Skeletal muscle cell (primary cell): ENCODE results near the gene GRIFIN.
"Not testable (repeated sequence)": the region's sequence is repeated elsewhere in the genome, so short reads cannot be mapped to it uniquely, and the experiment has no call there.

Source experiments
- DNase-seq: peaks from one replicate; pipeline ENCODE4 v3.0.0-alpha.2; 2010; ENCODE audit warnings: low read depth
- H3K4me3 ChIP-seq: 2 replicates; pipeline ENCODE4 v1.5.1; 2011; ENCODE audit warnings: low read depth, mild to moderate bottlenecking, control low read depth, low read length, moderate library complexity

Gene GRIFIN

DNA sequence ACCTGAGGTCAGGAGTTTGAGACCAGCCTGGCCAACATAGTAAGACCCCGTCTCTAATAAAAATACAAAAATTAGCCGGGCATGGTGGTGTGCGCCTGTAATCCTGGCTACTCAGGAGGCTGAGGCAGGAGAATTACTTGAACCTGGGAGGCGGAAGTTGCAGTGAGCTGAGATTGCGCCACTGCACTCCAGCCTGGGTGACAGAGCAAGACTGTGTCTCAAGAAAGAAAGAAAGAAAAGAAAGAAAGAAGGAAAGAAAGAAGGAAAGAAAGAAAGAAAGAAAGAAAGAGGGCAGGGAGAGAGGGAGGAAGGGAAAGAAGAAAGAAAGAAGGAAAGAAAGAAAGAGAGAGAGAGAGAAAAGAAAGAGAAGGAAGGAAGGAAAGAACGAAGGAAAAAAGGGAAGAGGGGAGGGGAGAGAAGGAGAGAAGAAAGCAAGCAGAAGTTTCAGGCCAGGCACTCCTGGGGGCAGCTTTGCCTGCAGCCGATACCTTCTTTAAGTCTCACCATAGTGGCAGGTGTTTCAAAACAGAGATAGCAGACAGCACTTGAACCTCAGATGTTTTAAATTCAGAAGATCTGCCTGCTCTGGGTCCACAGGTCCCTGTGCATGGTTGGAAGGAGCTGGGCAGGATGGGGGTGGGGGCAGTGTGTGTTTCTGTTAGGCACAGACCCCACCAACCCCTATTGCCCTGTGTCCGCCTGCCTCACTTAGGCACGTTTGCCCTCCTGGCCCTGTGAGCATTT, 6.6 kb downstream of the GRIFIN start:
- H3K4me3 ChIP-seq, DNase-seq: not testable (repeated sequence)

DNA sequence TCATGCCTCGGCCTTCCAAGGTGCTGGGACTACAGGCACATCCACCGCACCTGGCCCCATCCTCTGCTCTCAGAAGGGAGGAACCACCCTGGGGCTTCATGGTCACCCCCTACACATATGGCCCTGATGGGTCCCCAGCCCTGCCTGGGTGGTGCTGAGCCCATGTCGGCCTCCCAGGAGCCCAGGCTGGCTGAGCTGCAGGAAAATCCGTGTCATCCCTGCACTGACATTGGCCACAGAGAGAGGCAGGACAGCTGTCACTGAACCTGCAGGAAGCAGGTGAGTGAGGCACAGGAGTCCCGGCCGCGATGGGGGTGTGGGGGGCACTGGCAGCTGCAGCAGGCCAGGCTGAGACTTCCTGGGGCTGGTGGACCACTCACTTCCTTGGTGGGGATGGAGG, 8.0 kb downstream of the GRIFIN start:
- DNase-seq, result no peak
- no peak overlapping the region for H3K4me3 ChIP-seq

DNA sequence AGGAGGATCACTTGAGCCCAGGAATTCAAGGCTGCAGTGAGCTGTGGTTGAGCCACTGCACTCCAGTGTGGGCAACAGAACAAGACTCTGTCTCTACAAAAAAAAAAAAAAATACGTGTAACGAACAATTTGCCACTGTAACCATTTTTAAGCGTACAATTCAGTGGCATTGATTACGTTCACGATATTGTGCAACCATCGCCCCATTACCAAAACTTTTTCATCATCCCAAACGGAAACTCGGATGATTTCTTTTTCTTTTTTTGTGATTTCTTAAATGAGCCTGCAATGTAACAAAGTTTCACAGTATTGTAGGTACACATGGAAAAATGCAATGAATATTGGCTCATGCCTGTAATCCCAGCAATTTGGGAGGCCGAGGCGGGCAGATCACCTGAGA, 9.5 kb downstream of the GRIFIN start:
- H3K4me3 ChIP-seq, result no peak overlapping the region
- no peak for DNase-seq

DNA sequence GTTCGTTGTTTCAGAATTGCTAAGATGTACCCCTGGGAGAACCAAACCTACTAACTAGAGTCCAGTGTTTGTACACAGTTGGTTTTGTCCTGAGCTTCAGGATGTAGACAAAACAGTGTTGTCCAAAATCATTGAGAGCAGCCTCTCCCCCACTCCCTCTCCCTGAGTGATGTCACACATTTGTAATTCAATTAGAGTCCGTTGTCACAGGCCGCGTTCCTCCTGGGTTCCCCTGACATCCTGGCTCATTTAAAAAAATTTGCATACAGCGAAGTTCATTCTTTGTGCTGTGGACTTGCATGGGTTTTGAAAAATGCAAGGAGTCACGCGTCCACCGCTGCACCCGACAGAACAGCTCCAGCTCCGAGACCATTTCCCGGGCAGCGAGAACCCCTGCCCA, 10.3 kb downstream of the GRIFIN start:
- no peak for DNase-seq
- H3K4me3 ChIP-seq, result no peak overlapping the region

DNA sequence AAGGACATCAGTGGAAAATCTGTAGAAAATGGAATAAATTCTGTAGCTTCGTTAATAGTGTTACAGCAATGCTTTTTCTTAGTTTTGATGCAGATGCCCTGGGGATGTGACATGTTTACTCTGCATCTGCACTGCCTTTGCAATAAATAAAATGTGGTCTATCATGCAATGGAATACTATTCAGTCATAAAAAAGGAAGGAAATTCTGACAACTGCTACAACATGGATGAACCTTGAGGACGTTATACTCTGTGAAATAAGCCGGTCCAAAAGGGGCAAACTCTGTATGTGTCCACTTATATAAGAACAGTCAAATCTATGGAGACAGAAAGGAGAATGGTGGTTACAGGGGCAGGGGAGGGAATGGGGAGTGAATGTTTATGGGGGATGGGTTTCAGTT, 13.5 kb downstream of the GRIFIN start:
- no peak overlapping the region for H3K4me3 ChIP-seq
- DNase-seq, result no peak

DNA sequence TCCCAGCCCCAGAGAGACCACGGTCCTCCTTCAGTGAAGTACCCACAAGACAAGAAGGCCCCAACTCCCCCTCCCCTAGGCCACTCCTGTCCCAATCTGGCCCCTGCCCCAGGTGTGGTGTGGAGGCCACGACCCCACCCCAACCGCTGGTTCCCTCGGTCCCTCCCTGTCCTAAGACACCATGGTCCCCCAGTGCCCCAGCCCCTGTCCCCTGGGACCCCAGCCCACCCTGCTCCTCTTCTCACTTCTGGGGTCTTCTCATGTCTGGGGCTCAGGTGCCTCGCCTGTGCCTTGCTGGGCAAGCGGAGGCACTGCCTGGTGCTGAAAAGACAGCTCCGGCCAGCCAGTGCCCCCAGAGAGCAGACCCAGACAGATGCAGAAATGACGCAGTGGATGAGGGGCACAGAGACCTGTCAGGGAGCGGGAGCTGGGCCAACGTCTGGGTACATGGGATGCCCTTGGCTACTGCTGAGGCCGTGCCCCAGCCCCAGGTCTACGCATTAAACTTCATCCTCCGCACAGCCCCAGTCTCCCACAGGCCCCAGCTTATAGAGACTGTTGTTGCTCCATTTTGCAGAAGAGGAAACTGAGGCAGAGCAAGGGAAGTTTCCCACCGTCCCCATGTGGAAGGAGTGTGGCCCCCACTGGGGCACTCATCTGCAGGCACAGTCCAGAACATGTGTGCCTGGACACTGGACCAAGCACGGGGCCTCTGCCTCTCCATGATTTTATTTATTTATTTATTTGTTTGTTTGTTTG, 14.8 kb downstream of the GRIFIN start:
- DNase-seq, result no peak
- H3K4me3 ChIP-seq, result no peak overlapping the region

DNA sequence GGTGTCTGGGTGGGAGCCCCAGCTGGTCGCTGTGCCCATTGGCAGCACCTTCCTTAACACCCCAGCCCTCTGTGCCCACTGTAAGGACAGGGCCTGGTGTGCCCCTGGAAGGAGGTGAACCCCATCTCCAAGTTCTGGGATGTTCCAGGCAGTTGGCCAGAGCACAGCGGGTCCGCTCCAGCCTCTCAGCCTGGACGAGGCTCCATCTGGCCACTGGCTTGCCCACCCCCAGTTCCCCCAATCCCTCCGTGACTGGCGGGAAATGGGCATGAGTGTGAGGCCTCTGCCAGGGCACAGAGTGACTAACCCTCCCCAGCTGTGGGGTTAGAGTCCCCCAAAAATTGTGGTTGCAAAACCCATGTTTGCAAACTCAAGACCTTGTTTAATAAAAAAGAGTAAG, 15.6 kb downstream of the GRIFIN start:
- no peak overlapping the region for H3K4me3 ChIP-seq
- DNase-seq, result no peak

DNA sequence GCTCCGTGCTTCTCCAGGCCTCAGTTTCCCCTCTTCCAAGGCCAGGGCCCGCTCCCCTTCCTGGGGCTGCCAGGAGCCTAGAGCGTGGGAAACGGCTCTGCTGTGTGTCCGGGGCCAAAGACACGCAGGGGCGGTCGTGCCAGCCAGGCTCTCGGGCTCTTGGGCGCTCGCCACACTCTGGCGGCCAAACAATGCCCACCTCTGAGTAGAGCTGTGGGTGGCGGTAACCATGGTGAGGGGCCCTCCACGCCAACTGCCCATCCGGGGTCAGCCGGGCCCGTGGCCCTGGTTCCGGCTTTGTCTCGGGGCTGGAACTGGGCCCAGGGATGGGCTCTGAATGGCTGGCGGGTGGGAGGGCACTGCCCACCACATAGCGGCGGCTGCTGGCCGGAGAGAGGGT, 16.0 kb downstream of the GRIFIN start:
- no peak for DNase-seq
- H3K4me3 ChIP-seq, result no peak overlapping the region

DNA sequence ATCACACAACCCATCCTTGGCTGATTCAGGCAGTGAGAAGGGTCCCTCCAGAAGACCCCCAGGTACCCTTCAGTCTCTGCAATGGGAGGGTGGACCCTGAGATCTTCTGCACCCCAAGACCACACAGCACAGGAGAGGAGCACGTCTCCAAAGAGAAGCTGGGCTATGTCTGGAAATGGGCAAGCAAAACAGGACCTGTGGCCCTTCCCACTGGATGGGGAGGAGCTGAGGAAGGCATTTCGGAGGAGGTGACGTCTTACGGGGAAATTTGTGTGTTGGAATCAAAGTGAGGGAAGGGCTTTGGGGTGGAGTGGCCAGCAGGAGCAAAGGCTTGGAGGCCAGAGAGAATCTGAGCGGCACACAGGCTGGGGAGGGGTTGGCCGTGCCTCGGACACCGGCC, 16.5 kb downstream of the GRIFIN start:
- DNase-seq, result no peak
- H3K4me3 ChIP-seq, result no peak overlapping the region

DNA sequence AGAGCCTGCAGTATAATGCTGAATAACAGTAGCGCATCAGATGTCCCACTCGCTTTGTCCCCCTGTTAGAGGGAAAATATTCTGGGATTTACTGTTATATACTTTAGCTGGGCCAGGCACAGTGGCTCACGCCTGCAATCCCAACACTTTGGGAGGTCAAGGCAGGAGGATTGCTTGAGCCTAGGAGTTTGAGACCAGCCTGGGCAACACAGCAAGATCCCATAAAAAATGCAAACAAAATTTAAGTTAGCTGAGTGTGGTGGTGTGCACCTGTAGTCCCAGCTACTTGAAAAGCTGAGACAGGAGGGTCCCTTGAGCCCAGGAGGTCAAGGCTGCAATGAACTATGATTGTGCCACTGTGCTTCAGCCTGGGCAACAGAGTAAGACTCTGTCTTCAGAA, 22.3 kb downstream of the GRIFIN start:
- H3K4me3 ChIP-seq, DNase-seq: not testable (repeated sequence)

DNA sequence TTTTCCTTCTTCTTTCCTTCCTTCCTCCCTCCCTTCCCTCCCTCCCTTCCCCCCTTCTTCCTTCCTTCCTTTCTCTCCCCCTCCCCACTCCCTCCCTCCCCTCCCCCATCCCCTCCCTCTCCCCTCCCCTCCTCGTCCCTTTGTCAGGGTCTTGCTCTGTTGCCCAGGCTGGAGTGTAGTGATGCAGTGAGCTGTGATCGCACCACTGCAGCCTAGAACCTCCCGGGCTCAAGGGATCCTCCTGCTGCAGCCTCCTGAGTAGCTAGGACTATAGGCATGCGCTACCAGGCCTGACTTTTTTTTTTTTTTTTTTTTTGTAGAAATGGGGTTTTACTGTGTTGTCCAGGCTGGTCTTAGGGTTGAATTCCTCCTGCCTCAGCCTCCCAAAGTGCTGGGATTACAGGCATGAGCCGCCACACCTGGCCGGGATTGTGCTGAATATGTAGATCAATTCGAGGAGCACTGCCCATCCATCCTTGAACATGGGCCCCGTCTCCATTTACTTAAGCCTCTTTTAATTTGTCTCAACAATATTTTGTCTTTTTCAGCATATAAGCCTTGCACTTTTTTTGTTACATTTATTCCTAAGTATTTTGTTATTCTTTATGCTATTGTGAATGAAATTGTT, 23.4 kb downstream of the GRIFIN start:
- no peak for DNase-seq
- H3K4me3 ChIP-seq, result no peak overlapping the region

DNA sequence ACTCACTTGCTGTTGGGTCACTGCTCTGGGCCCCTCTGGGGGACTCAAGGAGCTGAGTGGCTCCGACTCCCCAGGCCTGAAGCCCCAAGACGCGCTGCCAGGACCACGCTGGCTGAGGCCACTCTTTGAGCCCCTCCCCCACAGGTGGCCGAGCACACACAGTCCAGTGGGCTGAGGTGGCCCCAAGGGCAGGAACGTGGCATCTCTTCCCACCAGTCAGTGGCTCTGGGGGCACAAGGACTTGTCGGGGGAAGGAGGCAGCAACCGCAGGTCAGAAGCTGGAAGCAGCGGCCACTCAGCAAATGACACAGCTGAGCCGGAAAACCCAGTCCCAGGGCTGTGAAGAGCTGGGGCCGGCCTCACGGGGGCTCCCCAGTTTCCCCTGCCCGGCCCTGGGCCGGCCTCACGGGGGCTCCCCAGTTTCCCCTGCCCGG, 24.1 kb downstream of the GRIFIN start:
- no peak overlapping the region for H3K4me3 ChIP-seq
- DNase-seq, result no peak

DNA sequence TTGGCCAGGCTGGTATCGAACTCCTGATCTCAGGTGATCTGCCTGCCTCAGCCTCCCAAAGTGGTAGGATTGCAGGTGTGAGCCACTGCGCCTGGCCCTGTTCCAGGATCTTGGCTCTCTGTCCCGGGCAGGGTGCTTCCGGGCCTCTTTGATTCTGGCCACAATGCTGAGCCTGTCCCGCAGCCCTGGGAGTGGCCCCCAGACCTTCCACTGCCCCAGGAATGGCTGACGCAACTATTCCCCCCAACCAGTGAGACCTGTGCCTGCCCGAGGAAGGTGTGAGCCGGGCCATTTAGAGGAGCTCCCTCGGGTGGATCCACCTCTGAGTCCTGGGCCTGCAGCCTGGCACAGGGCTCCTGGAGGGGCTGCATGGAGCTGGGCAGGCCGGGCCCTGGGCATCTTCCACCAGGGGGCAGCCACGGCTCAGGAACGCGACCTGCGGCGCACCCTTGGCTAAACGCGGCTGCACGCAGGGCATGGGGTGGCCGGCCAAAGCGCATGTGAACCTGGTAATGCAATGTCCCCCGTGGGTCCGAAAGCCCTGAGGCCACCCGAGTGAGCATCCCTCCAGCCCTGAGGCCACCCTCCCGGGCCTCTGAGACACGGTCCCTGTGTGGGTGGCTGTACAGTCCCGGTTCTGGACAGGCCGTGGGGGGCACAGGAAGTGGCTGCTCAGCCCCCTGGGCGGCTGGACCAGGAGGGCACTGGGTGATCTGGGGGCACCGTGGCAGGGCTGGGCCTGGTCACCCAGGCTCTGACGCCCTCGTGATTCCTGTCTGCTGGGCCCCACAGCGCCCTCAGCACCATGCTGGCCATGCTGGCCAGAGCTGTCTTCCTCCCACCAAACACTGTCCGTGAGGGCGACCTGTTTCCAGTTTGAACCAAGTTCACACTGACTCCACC, 24.8 kb downstream of the GRIFIN start:
- peak; percentile 14 for DNase-seq
- H3K4me3 ChIP-seq, result no peak overlapping the region

DNA sequence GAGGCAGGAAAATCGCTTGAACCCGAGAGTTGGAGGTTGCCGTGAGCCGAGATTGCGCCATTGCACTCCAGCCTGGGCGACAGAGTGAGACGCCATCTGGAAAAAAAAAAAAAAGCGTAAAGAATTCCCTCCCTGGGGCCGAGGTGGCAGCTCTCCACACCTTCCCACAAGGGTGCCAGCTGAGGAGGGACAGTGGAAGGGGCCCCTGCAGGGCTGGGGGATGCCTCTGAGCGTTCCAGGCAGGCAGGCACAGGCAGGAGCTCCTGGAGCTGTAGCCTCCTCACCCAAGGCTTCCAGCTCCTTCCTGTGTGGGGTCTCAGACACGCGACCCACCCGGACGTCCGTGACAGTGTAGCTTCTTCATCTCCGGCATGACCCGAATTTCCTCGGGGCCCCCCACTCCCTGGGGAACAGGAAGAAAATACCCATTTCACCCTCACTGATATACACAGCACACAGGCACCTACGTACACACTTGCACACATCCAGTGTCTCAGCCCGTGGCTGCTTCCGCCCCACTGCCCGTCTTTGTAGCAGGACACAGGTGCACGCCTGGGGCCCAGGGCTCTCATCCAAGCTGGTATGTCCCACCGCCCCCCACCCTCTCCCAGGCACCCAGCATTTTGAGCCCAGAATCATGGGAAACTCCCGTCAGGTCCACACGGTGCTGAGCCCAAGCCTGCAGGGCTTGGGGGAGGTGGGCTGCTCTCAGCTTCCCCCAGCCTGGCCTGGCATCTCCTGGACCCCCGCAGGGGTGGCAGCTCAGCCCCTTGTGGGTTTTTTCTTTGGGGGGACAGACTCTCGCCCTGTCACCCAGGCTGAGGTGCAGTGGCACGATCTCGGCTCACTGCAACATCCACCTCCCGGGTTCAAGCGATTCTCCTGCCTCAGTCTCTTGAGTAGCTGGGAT, 25.7 kb downstream of the GRIFIN start:
- no peak for DNase-seq
- H3K4me3 ChIP-seq, result no peak overlapping the region

DNA sequence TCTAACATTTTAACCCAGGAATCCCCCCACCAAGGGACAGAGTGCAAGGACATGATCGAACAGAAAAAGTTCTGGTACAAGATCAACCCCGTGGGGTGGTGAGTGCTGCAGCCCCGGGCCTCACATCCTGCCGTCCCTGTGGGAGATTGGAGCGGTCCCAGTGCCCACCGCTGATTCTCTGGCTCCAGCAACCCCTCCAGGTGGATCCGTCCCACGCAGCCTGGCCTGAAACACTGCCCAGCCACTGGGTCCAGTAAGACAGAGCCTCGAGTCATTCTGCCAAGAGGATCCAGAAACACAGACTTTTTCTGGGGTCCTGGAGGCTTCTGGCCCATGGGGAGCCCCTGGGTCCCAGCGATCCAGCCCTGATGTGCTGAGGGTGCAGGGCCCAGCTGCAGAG, 29.5 kb downstream of the GRIFIN start:
- no peak overlapping the region for H3K4me3 ChIP-seq
- no peak for DNase-seq

DNA sequence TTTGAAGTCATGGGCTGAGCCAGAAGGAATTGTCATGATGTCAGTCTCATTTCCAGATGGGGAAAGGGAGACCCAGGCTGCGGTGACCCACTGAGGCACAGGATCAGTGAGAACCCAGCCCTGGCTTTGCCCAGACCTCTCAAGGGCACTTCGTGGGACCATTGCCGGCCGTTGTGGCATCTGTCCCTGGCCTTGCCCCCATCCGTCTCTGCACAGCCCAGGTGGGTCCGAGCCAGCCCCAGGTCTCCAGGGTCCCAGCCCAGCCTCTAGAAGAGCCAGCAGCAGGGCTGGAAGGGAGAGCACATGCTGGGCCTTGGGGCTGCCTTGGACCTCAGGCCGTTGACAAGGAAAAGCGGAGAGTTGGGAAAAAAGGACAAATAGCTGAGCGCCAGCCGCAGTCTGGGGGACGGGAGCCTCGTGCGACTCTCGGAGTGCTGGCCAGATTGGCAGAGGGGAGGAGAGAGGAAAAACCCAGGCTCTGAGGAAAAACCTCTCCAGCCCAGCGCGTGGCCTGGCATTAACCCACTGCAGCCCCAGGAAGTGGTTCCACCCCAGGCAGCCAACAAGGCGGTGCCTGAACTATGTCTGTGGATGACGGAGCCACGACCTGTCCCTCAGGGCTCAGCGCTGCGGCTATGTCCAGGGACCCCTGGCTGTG, 30.2 kb downstream of the GRIFIN start:
- DNase-seq, result no peak
- no peak overlapping the region for H3K4me3 ChIP-seq

DNA sequence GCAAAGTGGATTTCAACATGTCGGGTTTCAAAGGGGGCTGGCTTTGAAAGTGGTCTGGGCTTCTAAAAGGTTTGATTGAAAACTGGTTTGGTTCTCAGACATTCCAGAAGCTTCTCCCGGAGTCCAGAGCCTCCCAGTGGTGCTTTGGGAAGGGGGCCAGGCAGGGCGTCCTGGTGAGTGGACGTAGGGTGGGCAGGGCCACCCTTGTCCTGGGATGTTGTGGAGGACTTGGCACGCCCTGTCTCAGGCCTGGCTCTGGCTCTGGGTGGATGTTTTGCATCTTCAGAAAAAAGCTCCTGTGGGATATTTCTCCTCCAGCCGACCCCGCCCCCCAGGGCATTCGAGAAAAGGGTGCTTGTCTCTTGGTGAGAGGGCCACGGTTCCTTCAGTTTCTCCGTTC, 31.2 kb downstream of the GRIFIN start:
- DNase-seq, result no peak
- no peak overlapping the region for H3K4me3 ChIP-seq

DNA sequence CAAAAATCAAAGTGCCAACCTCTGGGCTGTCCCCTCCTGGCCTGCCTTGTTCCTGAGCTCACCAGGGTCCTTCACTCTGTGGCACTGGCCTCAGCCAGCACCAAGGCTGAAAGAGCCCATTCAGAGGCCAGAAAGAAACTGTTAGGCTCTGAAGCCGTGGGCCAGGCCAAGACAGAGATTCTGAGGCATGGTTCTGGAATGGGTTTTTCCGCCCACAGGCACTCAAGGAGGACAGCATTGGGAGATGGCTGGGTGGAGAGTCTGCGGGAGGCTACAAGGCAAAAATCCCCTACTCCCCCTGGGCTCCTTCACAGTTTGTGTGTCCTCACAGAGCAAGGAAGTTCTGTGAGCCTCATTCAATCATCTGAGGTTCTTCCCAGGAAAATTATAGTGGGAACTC, 31.7 kb downstream of the GRIFIN start:
- H3K4me3 ChIP-seq, result no peak overlapping the region
- DNase-seq, result peak; percentile 47
